OCI-LY7 (cell line): ENCODE data around the gene DENND6B. TPM values are rescaled to one million over a fixed set of nuclear protein-coding genes. Genes with fewer than 3 reads are reported as not detected.
"Not testable (repeated sequence)": the region's sequence is repeated elsewhere in the genome, so short reads cannot be mapped to it uniquely, and the experiment has no call there.

Experiments used
- BruUV-seq: library from RNA; stranded (reverse); fragments of 400-500 nt; replicated peaks from 2 replicates; lab custom pipeline; 2021; lab: Mats Ljungman, UMichigan
- CTCF ChIA-PET: fragments of 300-600 bp; sonication (Branson Sonifier 250); formaldehyde crosslinking; loops from one replicate; lab custom pipeline; 2022; ENCODE audit warnings: antibody characterized with exemption; ENCODE audit not compliant: unreplicated experiment; lab: Charles Lee
- POLR2A ChIA-PET: fragments of 300-600 bp; sonication (Branson Sonifier 250); formaldehyde crosslinking; loops from one replicate; lab custom pipeline; 2022; ENCODE audit warnings: antibody characterized with exemption; lab: Charles Lee
- DNase-seq: peaks from one replicate; pipeline ENCODE4 v3.0.0-alpha.2; 2015; ENCODE audit warnings: low spot score
- H2AFZ ChIP-seq: fragments of 200-600 bp; sonication (generic), shearing (Covaris generic); 2 replicates; pipeline ENCODE4 v1.6.1; 2014; ENCODE audit warnings: mild to moderate bottlenecking, antibody characterized with exemption, low read length, moderate library complexity
- H3K27ac ChIP-seq: fragments of 200-600 bp; sonication (generic); 2 replicates; pipeline ENCODE4 v1.5.1; 2014; ENCODE audit warnings: mixed run types, low read depth, mild to moderate bottlenecking, moderate library complexity, low read length, inconsistent platforms; ENCODE audit not compliant: poor library complexity, severe bottlenecking
- H3K36me3 ChIP-seq: fragments of 200-600 bp; sonication (generic); 2 replicates; pipeline ENCODE4 v1.6.1; 2014; ENCODE audit warnings: mild to moderate bottlenecking, antibody characterized with exemption, low read length, moderate library complexity, mixed read lengths; ENCODE audit not compliant: insufficient read depth
- H3K4me1 ChIP-seq: fragments of 200-600 bp; sonication (generic); 2 replicates; pipeline ENCODE4 v1.5.1; 2014; ENCODE audit warnings: mild to moderate bottlenecking, low read length; ENCODE audit not compliant: insufficient read depth, poor library complexity, severe bottlenecking
- H3K4me2 ChIP-seq: fragments of 200-600 bp; sonication (generic); 2 replicates; pipeline ENCODE4 v1.6.1; 2014; ENCODE audit warnings: mild to moderate bottlenecking, low read length
- H3K4me3 ChIP-seq: fragments of 200-600 bp; sonication (generic); 2 replicates; pipeline ENCODE4 v1.5.1; 2014; ENCODE audit warnings: mild to moderate bottlenecking, low read depth, low read length; ENCODE audit not compliant: poor library complexity, severe bottlenecking
- H3K79me2 ChIP-seq: fragments of 200-600 bp; sonication (generic); 2 replicates; pipeline ENCODE4 v1.6.1; 2016; ENCODE audit warnings: low read depth, mild to moderate bottlenecking, low read length, moderate library complexity, mixed read lengths; ENCODE audit not compliant: insufficient read depth
- H3K9me2 ChIP-seq: fragments of 200-600 bp; sonication (generic); 2 replicates; pipeline ENCODE4 v1.6.1; 2016; ENCODE audit warnings: mild to moderate bottlenecking, low read length, mixed read lengths; ENCODE audit not compliant: insufficient read depth
- H3K9me3 ChIP-seq: fragments of 200-600 bp; sonication (generic); 2 replicates; pipeline ENCODE4 v1.6.1; 2014; ENCODE audit warnings: mild to moderate bottlenecking, mixed run types, low read length, mixed read lengths
- H4K20me1 ChIP-seq: fragments of 200-600 bp; sonication (generic); 2 replicates; pipeline ENCODE4 v1.6.1; 2014; ENCODE audit warnings: mild to moderate bottlenecking, antibody characterized with exemption, low read length, moderate library complexity, mixed read lengths; ENCODE audit not compliant: insufficient read depth
- CTCF ChIP-seq: fragments of 200-600 bp; sonication (generic); conservative IDR thresholded peaks from 2 replicates; pipeline ENCODE4 v1.5.1; 2014; ENCODE audit warnings: mild to moderate bottlenecking, antibody characterized with exemption, low read length, moderate library complexity, mixed read lengths
- EZH2phosphoT487 ChIP-seq: fragments of 200-600 bp; sonication (generic); IDR thresholded peaks from 2 replicates; pipeline ENCODE4 v1.6.1; 2018; ENCODE audit warnings: low read depth, borderline replicate concordance, mild to moderate bottlenecking, mixed run types, antibody characterized with exemption, low read length, moderate library complexity, mixed read lengths
- intact Hi-C: fragments of 100-400 bp; cut with micrococcal nuclease; formaldehyde crosslinking; loops from one replicate; pipeline ENCODE4 v1.10.0; 2022; ENCODE audit not compliant: unreplicated experiment
- total RNA-seq, 2 experiments: library from RNA; depleted of rRNA in 1 of 2; stranded (reverse); fragments of >200 nt in 1 of 2; shearing (Covaris generic) in 1 of 2; gene quantifications; 2 replicates each; pipeline ENCODE4 v1.2.3, GENCODE V29; 2014 to 2022

DENND6B gene
- total RNA-seq, 2 experiments from 2014 or later = 31.6 to 45.0 TPM

- no peak overlapping the region for H3K27ac ChIP-seq
- intact Hi-C loops = no loop called here
These were observed 12.1 kb upstream of the DENND6B start for GRCh38 chr22:50338860-50339462.

GRCh38 chr22:50338042-50338573, 11.3 kb upstream of the DENND6B start:
- Histone ChIP-seq H3K36me3 (no peaks in the 10 kb centered on the region), H2AFZ (no peak overlapping the region), H3K9me3 (peaks cover 23% of the 10 kb centered on the region; the same call in 1 of the 2 replicates), H4K20me1 (no peaks in the 10 kb centered on the region), H3K27ac (no peak overlapping the region), H3K4me2 (no peak overlapping the region), H3K79me2 (no peaks in the 10 kb centered on the region), H3K4me1 (peaks cover 53% of the 10 kb centered on the region), H3K9me2 (no peaks in the 10 kb centered on the region), H3K4me3 (no peak overlapping the region)
- ChIA-PET CTCF (no interaction called here), POLR2A (no interaction called here)
- intact Hi-C loops = no loop called here
- TF ChIP-seq EZH2phosphoT487 = no peak
- no peak for DNase-seq
- BruUV-seq = no TSS peak

More at GRCh38 chr22:50338860-50339462, 12.1 kb upstream of the DENND6B start:
- peaks cover 23% of the 10 kb centered on the region; the same call in 1 of the 2 replicates for H3K9me3 ChIP-seq
- no peak overlapping the region for H2AFZ ChIP-seq
- TF ChIP-seq CTCF (no peak), EZH2phosphoT487 (no peak)
- BruUV-seq = no TSS peak
- CTCF ChIA-PET = no interaction called here
- H3K36me3 ChIP-seq = no peaks in the 10 kb centered on the region
- no peak overlapping the region for H3K4me3 ChIP-seq
- H3K4me2 ChIP-seq = no peak overlapping the region
- no peaks in the 10 kb centered on the region for H3K9me2 ChIP-seq
- DNase-seq = no peak
- peaks cover 44% of the 10 kb centered on the region for H3K4me1 ChIP-seq
- peaks cover 3% of the 10 kb centered on the region; the same call in 1 of the 2 replicates for H3K79me2 ChIP-seq
- H4K20me1 ChIP-seq = no peaks in the 10 kb centered on the region
- POLR2A ChIA-PET = no interaction called here

- intact Hi-C loops = no loop called here
- Histone ChIP-seq H3K9me3 (peaks cover 23% of the 10 kb centered on the region; the same call in 1 of the 2 replicates), H3K36me3 (no peaks in the 10 kb centered on the region), H4K20me1 (no peaks in the 10 kb centered on the region), H2AFZ (no peak overlapping the region), H3K79me2 (no peaks in the 10 kb centered on the region), H3K4me2 (no peak overlapping the region), H3K4me1 (peaks cover 51% of the 10 kb centered on the region), H3K4me3 (no peak overlapping the region), H3K9me2 (no peaks in the 10 kb centered on the region), H3K27ac (no peak overlapping the region)
- ChIA-PET POLR2A (no interaction called here), CTCF (no interaction called here)
- TF ChIP-seq CTCF (no peak), EZH2phosphoT487 (no peak)
- no TSS peak for BruUV-seq
- no peak for DNase-seq
These were observed 10.6 kb upstream of the DENND6B start for GRCh38 chr22:50337262-50338041.

DNA sequence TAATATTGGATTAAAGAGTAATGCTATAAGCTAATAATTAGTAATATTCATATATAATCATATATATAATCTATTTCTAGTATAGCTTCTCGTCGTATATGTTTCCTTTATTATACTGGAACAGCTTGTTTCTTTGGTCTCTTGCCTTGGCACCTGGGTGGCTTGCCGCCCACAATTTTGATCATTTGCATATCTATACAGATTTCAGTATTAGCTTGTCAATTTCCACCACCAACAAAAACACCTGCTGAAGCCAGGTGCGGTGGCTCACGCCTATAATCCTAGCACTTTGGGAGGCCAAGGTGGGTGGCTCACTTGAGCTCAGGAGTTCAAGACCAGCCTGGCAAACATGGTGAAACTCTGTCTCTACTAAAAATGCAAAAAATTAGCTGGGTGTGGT, 7.6 kb upstream of the DENND6B start:
- peaks cover 41% of the 10 kb centered on the region for H3K4me1 ChIP-seq
- peak overlapping the region; percentile 52 for H3K4me2 ChIP-seq
- intact Hi-C loops, BruUV-seq, H3K36me3 ChIP-seq, H3K79me2 ChIP-seq, H2AFZ ChIP-seq, H4K20me1 ChIP-seq, H3K9me2 ChIP-seq: not testable (repeated sequence)
- H3K27ac ChIP-seq = peak overlapping the region; percentile 83
- POLR2A ChIA-PET = interaction anchor here (0.6 to 1.1 kb wide), 5 partner anchors 10 to 162 kb away, joined by 3 to 8 read pairs (median 4); no protein-coding TSS in a partner anchor
- DNase-seq = peak; percentile 60
- CTCF ChIA-PET = interaction anchor here (0.6 to 1.3 kb wide), 2 partner anchors 14 to 163 kb away, joined by 4 read pairs; no protein-coding TSS in a partner anchor
- H3K9me3 ChIP-seq = peaks cover 22% of the 10 kb centered on the region; the same call in 1 of the 2 replicates
- peak overlapping the region; percentile 26 for H3K4me3 ChIP-seq
